Astrocyte (in vitro differentiated cells and primary cell): ENCODE results near the gene NDUFC1. TPM values are rescaled to one million over a fixed set of nuclear protein-coding genes. Genes with fewer than 3 reads are reported as not detected.

Source experiments
- DNase-seq: peaks from one replicate; pipeline ENCODE4 v3.0.0-alpha.2; 2010; ENCODE audit warnings: low read depth
- FAIRE-seq: peaks from 2 replicates; lab custom pipeline; 2011; peaks lifted over from hg19 to GRCh38; lab: Jason Lieb, UNC
- H2AFZ ChIP-seq: 2 replicates; pipeline ENCODE4 v1.6.0; 2012; ENCODE audit warnings: low read depth, low read length, inconsistent platforms
- H3K27ac ChIP-seq: 2 replicates; pipeline ENCODE4 v1.5.1; 2011; ENCODE audit warnings: low read depth, low read length, inconsistent platforms
- H3K27me3 ChIP-seq: 2 replicates; pipeline ENCODE4 v1.6.0; 2011; ENCODE audit warnings: low read length, inconsistent platforms; ENCODE audit not compliant: insufficient read depth
- H3K36me3 ChIP-seq: 2 replicates; pipeline ENCODE4 v1.5.1; 2011; ENCODE audit warnings: low read length, inconsistent platforms; ENCODE audit not compliant: insufficient read depth
- H3K4me1 ChIP-seq: 2 replicates; pipeline ENCODE4 v1.5.1; 2011; ENCODE audit warnings: low read length, inconsistent platforms; ENCODE audit not compliant: insufficient read depth
- H3K4me2 ChIP-seq: 2 replicates; pipeline ENCODE4 v1.6.0; 2012; ENCODE audit warnings: low read length, inconsistent platforms
- H3K4me3 ChIP-seq: 2 replicates; pipeline ENCODE4 v1.5.1; 2011; ENCODE audit warnings: low read depth, mild to moderate bottlenecking, low read length, inconsistent platforms; ENCODE audit not compliant: insufficient read depth
- H3K79me2 ChIP-seq: 2 replicates; pipeline ENCODE4 v1.6.0; 2012; ENCODE audit warnings: mild to moderate bottlenecking, low read length, inconsistent platforms; ENCODE audit not compliant: insufficient read depth
- H3K9ac ChIP-seq: 2 replicates; pipeline ENCODE4 v1.6.0; 2012; ENCODE audit warnings: mild to moderate bottlenecking, low read length, inconsistent platforms
- H3K9me3 ChIP-seq: 2 replicates; pipeline ENCODE4 v1.5.1; 2012; ENCODE audit warnings: low read depth, mild to moderate bottlenecking, low read length, inconsistent platforms; ENCODE audit not compliant: insufficient read depth
- H4K20me1 ChIP-seq: 2 replicates; pipeline ENCODE4 v1.6.0; 2012; ENCODE audit warnings: low read length, inconsistent platforms; ENCODE audit not compliant: insufficient read depth
- H3K27ac Mint-ChIP-seq: one replicate; pipeline ENCODE4 v1.8.0; 2021; ENCODE audit warnings: mild to moderate bottlenecking, mixed read lengths; ENCODE audit not compliant: unreplicated experiment
- H3K27me3 Mint-ChIP-seq: one replicate; pipeline ENCODE4 v1.8.0; 2021; ENCODE audit warnings: low read depth, mixed read lengths; ENCODE audit not compliant: unreplicated experiment
- H3K36me3 Mint-ChIP-seq: one replicate; pipeline ENCODE4 v1.8.0; 2021; ENCODE audit warnings: low read depth, mixed read lengths; ENCODE audit not compliant: unreplicated experiment
- H3K4me1 Mint-ChIP-seq: one replicate; pipeline ENCODE4 v1.8.0; 2021; ENCODE audit warnings: low read depth, mixed read lengths; ENCODE audit not compliant: unreplicated experiment
- H3K4me3 Mint-ChIP-seq: one replicate; pipeline ENCODE4 v1.8.0; 2021; ENCODE audit warnings: mild to moderate bottlenecking, moderate library complexity, mixed read lengths; ENCODE audit not compliant: unreplicated experiment
- H3K9me3 Mint-ChIP-seq: one replicate; pipeline ENCODE4 v1.8.0; 2021; ENCODE audit warnings: mild to moderate bottlenecking, mixed read lengths; ENCODE audit not compliant: unreplicated experiment
- EZH2 ChIP-seq: IDR thresholded peaks from 2 replicates; pipeline ENCODE4 v1.6.1; 2012; ENCODE audit warnings: mild to moderate bottlenecking, low read length, inconsistent platforms; ENCODE audit not compliant: insufficient read depth
- total RNA-seq: library from RNA; stranded (reverse); gene quantifications from 2 replicates; pipeline ENCODE4 v1.2.1, GENCODE V29; 2021
- TF ChIP-seq, protein P1 (sequence below): IDR thresholded peaks from 2 replicates; pipeline ENCODE4 v1.5.1; 2011; ENCODE audit warnings: low read depth, mild to moderate bottlenecking, inconsistent platforms, low read length, moderate library complexity; ENCODE audit not compliant: insufficient read depth

The NDUFC1 gene
- total RNA-seq, 1 donor from 2014 or later: 49.2 TPM

DNA sequence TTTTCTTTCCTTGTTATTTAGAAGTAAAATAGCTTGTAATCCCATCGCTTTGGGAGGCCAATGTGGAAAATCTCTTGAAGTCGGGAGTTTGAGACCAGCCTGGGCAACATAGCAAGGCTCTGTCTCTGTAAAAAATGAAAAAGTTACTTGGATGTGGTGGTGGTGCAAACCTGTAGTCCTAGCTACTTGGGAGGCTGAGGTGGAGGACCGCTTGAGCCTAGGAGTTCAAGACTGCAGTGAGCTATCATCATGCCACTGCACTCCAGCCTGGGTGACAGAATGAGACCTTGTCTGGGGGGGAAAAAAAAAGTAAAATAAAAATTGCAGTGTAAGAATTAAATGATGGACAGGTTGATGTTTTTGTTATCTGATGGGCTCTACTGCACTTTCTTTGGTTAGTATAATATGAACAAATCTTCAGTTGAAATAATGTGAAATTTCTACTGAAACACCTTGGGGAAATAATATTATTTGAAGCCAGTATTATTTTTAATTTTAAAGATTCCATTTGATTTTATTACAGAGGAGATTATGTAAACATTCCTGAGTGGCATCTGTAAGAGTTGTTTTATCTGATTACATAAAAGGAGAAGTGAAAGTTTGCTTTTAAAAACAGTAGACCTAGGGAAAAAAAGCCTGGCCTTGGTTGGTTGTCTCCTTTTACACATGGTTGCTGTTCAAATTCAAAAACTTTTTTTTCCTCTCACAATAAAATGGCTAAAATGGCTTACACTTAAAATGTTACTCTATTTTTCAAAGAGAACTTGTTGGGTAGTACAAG, 10.5 kb upstream of the NDUFC1 start:
- H3K79me2 ChIP-seq: peaks cover 99% of the 10 kb centered on the region
- FAIRE-seq: no peak

DNA sequence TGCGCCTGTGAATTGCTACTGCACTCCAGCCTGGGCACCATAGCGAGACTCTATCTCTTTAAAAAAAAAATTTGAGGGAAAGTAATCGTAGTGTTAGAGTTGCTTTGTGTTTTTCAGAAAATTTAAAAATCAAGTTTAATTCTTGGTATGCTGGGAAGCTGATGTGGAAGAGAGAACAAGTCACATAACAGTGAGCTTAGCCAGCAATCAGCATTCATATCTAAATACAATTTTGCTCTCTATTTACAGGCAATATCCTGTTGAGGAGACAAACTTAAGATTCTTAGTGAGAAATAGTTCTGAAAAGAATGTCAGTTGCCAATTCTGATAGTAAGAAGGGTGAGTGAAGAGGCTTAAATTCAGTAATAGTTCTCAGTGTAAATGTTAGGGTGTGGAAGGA, 9.6 kb upstream of the NDUFC1 start:
- Histone ChIP-seq H3K79me2 (peaks cover 99% of the 10 kb centered on the region), H2AFZ (no peak overlapping the region), H3K27ac (no peak overlapping the region), H3K9me3 (no peaks in the 10 kb centered on the region), H3K4me1 (no peaks in the 10 kb centered on the region), H3K9ac (no peak overlapping the region), H3K36me3 (no peaks in the 10 kb centered on the region), H3K4me2 (no peak overlapping the region), H3K27me3 (no peaks in the 10 kb centered on the region), H4K20me1 (peaks cover 76% of the 10 kb centered on the region), H3K4me3 (no peak overlapping the region)
- TF ChIP-seq EZH2: no peak
- TF ChIP-seq, protein P1, sequence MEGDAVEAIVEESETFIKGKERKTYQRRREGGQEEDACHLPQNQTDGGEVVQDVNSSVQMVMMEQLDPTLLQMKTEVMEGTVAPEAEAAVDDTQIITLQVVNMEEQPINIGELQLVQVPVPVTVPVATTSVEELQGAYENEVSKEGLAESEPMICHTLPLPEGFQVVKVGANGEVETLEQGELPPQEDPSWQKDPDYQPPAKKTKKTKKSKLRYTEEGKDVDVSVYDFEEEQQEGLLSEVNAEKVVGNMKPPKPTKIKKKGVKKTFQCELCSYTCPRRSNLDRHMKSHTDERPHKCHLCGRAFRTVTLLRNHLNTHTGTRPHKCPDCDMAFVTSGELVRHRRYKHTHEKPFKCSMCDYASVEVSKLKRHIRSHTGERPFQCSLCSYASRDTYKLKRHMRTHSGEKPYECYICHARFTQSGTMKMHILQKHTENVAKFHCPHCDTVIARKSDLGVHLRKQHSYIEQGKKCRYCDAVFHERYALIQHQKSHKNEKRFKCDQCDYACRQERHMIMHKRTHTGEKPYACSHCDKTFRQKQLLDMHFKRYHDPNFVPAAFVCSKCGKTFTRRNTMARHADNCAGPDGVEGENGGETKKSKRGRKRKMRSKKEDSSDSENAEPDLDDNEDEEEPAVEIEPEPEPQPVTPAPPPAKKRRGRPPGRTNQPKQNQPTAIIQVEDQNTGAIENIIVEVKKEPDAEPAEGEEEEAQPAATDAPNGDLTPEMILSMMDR: no peak
- DNase-seq (no peak), FAIRE-seq (no peak)
- Mint-ChIP-seq H3K36me3 (no peaks in the 10 kb centered on the region), H3K27me3 (no peaks in the 10 kb centered on the region), H3K27ac (no peak overlapping the region), H3K9me3 (no peaks in the 10 kb centered on the region), H3K4me1 (peaks cover 13% of the 10 kb centered on the region), H3K4me3 (no peak overlapping the region)

More for the DNA sequence above, 10.5 kb upstream of the NDUFC1 start:
- H3K9me3 Mint-ChIP-seq: no peaks in the 10 kb centered on the region
- DNase-seq: no peak
- H3K4me3 Mint-ChIP-seq: no peak overlapping the region
- H3K36me3 Mint-ChIP-seq: no peaks in the 10 kb centered on the region
- H3K27ac ChIP-seq: no peak overlapping the region
- H3K4me2 ChIP-seq: no peak overlapping the region
- TF ChIP-seq, protein P1: no peak
- no peak for TF ChIP-seq EZH2
- H3K4me1 Mint-ChIP-seq: peaks cover 16% of the 10 kb centered on the region
- no peak overlapping the region for H3K9ac ChIP-seq
- H3K27me3 ChIP-seq: no peaks in the 10 kb centered on the region
- H3K4me3 ChIP-seq: no peak overlapping the region
- peaks cover 77% of the 10 kb centered on the region for H4K20me1 ChIP-seq
- H3K27me3 Mint-ChIP-seq: no peaks in the 10 kb centered on the region
- no peak overlapping the region for H2AFZ ChIP-seq
- no peaks in the 10 kb centered on the region for H3K9me3 ChIP-seq
- no peaks in the 10 kb centered on the region for H3K36me3 ChIP-seq
- H3K4me1 ChIP-seq: no peaks in the 10 kb centered on the region
- no peak overlapping the region for H3K27ac Mint-ChIP-seq

DNA sequence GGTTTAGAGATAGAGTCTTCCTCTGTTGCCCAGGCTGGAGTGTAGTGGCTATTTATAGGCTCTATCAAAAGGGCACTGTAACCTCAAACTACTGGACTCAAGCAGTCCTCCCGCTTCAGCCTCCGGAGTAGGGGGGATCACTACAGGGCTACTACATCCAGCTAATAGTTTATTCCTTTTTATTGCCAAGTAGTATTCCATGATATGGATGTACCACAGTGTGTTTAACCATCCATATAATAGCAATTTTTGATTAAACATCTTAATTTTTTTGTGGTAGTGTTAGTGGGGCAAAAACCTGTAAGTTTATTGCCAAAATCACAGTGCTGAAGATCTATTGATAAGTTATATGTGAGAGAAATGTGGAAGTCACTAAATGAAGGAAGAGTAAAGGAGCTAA, 2.6 kb upstream of the NDUFC1 start:
- Mint-ChIP-seq H3K27ac (no peak overlapping the region), H3K4me3 (no peak overlapping the region), H3K27me3 (no peaks in the 10 kb centered on the region), H3K9me3 (peaks cover 4% of the 10 kb centered on the region), H3K36me3 (peaks cover 8% of the 10 kb centered on the region), H3K4me1 (peaks cover 9% of the 10 kb centered on the region)
- no peak overlapping the region for H2AFZ ChIP-seq
- H4K20me1 ChIP-seq: peaks cover 66% of the 10 kb centered on the region
- peaks cover 3% of the 10 kb centered on the region for H3K36me3 ChIP-seq
- H3K79me2 ChIP-seq: peaks cover 92% of the 10 kb centered on the region
- H3K9me3 ChIP-seq: peaks cover 3% of the 10 kb centered on the region
- DNase-seq (no peak), FAIRE-seq (no peak)
- H3K9ac ChIP-seq: no peak overlapping the region
- H3K4me1 ChIP-seq: peaks cover 11% of the 10 kb centered on the region
- no peak for TF ChIP-seq EZH2
- TF ChIP-seq, protein P1: no peak
- H3K27ac ChIP-seq: no peak overlapping the region
- H3K4me3 ChIP-seq: no peak overlapping the region
- no peak overlapping the region for H3K4me2 ChIP-seq
- no peaks in the 10 kb centered on the region for H3K27me3 ChIP-seq
